IPS DF 19.7 (cell line): ENCODE data around the gene TRPM7.
"Not testable (repeated sequence)": the region's sequence is repeated elsewhere in the genome, so short reads cannot be mapped to it uniquely, and the experiment has no call there.

ENCODE experiments used
- DNase-seq: peaks from one replicate; pipeline ENCODE4 v3.0.0-alpha.2; 2013; ENCODE audit warnings: low read depth, low spot score

Gene TRPM7

DNA sequence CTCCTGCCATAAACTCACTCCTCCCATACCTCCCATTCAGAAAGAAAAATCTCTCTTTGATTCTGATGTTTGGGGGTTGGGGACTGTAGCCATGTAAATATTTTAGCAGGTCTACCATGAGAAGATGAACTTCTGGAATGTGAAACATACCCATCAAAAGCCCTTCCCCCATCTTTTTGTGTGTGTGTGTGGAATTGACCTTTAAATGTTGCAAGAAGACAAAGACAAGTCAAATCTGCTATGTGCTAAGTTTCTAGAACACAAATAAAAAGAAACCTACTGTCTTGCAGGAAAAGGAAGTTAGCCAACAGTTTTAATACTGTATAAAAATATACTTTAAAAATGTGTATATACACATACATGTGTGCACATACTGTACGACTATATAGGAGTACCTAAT lies 110.4 kb downstream of the TRPM7 start:
- DNase-seq, result no peak

DNA sequence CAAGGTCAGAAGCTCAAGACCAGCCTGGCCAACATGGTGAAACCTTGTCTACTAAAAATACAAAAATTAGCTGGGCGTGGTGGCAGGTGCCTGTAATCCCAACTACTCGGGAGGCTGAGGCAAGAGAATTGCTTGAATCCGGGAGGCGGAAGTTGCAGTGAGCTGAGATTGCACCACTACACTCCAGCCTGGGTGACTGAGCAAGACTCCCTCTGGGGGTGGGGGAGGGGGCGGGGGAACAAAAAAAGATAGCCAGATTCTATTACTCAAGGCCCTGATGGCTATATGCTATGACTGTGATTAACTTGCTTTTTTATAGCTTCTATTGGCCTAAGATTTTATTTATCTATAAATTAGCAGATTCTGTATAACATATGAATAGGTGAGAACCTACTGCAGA lies 112.8 kb downstream of the TRPM7 start:
- not testable (repeated sequence) for DNase-seq

DNA sequence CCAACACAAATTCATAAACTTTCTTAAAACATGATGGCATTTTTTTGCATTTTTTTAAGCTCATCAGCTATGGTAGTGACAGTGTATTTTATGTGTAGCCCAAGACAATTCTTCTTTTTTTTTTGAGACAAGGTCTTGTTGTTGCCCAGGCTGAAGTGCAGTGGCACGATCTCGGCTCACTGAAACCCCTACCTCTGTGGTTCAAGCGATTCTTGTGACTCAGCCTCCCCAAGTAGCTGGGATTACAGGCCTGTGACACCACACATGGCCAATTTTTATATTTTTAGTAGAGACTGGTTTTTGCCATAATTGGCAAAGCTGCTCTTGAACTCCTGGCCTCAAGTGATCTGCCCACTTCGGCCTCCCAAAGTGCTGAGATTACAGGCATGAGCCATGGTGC lies 122.8 kb downstream of the TRPM7 start:
- no peak for DNase-seq

DNA sequence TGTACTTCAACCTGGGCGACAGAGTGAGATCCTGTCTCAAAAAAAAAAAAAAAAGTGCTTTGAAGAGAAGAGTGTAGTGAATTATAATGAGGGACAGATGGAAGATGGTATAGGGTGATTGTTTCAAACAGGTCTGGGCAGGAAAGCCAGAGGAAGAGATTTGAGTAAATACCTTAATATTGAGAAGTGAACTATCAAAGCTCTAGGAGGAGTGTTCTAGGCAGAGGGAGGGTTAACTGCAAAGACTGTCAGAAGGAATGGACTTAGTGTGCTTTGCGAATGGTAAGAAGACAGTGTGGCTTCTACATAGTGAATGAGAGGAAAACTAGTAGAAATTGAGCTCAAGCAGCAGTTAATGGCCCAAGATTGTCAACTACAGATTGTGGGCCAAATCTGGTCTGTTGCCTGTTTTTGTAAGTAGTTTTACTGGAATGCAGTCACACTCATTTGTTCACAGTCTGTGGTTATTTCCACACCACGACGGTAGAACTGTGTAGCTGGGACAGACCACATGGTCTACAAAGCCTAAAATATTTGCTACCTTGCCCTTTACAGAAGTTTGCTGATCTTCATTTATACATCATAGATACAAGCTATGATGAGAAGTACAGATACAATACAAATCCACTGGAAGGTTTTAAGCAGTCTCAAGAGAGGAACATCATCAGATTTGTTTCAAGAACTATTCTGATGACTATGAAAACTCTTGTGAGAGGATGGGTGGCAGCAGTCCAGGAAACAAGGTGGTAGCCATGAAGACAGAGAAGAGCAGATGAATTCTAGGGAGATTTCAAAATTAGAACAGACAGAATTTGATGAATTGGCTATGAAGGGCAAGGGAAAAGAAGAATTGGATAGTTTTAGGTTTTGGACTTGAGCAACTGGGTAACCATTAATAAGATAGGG lies 123.6 kb downstream of the TRPM7 start:
- no peak for DNase-seq

DNA sequence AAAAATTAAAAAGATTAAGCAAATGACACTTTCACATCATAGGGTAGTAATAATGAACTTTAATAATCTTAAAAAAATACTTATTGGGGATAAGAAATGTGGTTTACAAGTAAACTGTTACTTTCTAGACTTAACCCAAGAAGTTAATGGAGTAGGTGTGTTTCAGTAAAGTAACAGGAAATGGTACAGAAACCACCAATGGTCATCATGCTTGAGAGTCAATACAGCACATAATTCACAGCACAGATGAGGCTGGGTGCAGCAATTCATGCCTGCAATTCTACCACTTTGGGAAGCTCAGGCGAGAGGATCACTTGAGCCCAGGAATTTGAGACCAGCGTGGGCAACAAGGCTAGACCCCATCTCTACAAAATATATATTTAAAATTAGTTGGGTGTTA lies 128.6 kb downstream of the TRPM7 start:
- no peak for DNase-seq

DNA sequence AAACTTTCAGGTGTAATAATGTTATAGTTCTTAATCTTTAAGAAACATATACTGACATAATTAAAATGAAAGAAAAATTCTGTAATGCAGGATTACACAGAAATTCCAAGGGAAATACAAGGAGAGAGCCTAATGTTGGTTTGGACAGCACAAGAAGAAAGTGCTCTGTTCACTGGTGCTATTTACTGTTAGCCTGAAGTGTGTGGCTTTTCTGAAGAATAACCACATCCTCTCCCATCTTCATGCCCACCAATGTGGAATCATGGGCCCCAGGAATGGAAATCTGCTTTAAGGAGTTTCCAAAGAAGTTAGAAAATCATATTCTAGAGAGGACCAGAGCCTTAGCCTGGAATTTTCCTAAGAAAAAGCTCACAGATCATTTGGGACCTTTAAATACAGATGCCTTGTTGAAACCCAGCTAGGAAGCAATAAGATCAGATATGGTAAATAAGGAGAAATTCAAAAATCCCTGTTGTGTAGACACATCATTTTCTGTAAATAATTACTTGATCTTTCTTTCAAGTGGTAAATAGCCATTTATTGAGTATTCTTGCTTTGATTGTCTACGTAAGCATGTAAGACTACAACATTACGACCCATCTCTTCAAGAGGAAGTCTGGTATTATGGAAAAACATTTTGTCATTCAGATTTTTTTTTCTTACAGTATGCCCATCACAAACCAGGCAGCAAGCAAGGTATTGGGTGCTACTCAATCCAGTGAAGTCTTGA lies 129.8 kb downstream of the TRPM7 start:
- DNase-seq, result no peak

DNA sequence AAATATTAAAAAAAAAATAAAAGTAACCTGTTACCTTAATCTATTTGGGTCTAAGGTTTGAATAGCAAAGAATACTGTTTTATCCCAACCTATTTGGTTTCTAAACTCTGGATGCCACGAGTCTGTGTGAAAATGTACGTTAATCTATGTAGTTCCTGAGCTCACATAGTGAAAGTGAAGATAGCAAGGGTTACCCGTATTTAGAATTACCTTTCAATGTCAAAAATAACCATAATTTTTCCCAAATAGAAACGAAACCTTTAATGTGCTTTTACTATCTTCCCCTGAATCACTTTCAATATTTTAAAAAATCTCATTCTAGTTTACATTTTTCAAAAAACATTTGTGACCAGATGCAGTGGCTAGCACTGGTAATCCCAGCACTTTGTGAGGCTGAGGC lies 134.4 kb downstream of the TRPM7 start:
- no peak for DNase-seq

GRCh38 chr15:50549326-50549725 lies 137.3 kb downstream of the TRPM7 start:
- DNase-seq, result no peak

GRCh38 chr15:50546566-50546965 lies 140.0 kb downstream of the TRPM7 start, which contains the start of gene USP50:
Gene USP50, minus strand, starts transcription at chr15:50546666. Its CDS starts 141 bp downstream, at chr15:50546525.
- no peak for DNase-seq

DNA sequence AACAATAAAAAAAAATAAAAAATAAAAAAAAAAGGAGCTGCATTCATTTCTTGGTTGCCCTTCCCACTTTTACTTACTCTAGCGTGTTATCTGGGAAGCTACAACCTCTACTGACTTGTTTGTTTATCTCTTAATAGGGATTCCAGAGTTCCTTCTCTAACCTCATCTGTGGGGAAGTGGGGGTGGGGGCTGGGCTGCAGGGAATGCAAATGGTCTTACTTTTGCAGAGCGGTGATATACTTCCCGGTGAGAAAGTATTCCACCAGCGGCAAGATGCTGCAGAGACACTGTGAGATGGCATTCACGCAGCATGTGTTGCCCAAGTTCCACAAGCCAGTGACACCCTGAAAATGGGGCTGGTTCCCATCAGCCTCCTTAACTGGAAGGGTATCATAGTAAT lies 142.2 kb downstream of the TRPM7 start:
- DNase-seq, result no peak

DNA sequence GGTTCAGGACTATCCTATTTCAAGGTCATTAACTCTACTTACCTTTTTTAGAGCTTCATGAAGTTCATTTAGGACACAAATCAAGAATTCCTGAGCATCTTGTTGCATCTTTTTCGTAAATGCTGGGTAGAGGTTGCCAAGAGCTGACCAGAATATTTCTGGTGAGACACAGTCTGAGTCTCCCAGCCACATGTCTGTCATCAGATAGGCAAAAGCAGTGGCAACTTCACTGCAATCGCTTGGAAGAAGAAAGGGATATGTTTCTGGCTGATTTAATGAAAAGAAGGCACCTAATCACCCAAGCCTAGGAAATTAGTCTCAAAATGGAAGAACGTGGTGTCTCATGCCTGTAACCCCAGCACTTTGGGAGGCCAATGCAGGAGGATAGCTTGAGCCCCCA lies 143.0 kb downstream of the TRPM7 start:
- DNase-seq, result no peak

DNA sequence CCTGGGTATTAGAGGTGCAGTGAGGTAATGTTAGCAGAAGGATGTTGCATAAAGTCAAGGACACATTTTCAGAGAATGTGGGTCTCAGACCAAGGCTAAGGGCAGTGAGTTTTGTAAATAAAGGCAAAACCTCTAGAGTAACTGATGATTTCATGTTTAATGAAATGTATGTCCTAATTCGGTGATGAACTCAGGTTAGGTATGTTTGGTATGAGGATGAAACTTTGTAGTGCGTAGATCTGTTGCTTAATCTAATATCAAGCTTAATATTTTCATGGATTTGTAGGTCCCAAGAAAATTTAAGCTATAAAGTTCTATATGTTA lies 143.7 kb downstream of the TRPM7 start:
- no peak for DNase-seq

GRCh38 chr15:50531766-50532165 lies 154.8 kb downstream of the TRPM7 start:
- no peak for DNase-seq

GRCh38 chr15:50531163-50531562 lies 155.4 kb downstream of the TRPM7 start:
- no peak for DNase-seq

DNA sequence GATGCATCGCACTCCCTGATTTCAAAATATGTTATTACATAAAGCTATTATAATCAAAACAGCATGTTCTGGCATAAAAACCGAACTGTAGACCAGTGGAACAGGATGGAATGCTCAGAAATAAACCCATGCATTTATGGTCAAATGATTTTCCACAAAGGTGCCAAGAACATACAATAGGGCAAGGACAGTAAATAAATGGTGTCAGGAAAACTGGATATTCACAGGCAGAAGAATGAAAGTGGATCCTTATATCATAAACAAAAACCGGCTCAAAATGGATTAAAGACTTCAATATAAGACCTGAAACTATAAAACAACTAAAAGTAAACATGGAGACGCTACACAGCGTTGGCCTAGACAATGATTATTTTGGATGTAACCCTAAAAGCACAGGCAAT lies 162.7 kb downstream of the TRPM7 start:
- no peak for DNase-seq

DNA sequence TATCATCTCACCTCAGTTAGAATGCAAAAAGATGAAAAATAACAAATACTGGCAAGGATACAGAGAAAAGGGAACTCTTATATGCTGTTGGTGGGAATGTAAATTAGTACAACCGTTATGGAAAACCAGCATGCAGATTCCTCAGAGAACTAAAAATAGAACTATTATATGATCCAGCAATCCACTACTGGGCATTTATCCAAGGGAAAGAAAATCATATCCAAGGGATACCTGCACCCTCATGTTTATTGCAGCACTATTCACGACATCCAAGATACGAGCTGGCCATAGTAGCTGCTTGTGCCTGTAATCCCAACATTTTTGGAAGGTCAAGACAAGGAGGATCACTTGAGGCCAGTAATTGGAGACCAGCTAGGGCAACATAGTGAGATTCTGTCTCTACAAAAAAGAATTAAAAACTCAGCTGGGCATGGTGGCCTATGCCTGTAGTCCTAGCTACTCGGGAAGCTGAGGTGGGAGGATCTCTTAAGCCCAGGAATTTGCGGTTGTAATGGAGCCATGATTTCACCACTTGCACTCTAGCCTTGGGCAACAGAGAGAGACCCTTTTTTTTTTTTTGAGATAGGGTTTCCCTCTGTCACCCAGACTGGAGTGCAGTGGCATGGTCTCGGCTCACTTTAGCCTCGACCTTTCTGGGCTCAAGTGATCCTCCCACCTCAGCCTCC lies 166.7 kb downstream of the TRPM7 start:
- DNase-seq, result no peak

- DNase-seq, result no peak
Measured at GRCh38 chr15:50513001-50513400, 173.6 kb downstream of the TRPM7 start.
